Hepatocyte (in vitro differentiated cells): ENCODE data around the gene MRTFA. TPM values are rescaled to one million over a fixed set of nuclear protein-coding genes. Genes with fewer than 3 reads are reported as not detected.

Experiments
- DNase-seq: peaks from one replicate; pipeline ENCODE4 v3.0.0-alpha.2; 2016; ENCODE audit warnings: low spot score
- H2AFZ ChIP-seq: fragments of 200-600 bp; sonication (generic); 2 replicates; pipeline ENCODE4 v1.6.0; 2016; ENCODE audit warnings: antibody characterized with exemption, mild to moderate bottlenecking
- H3K27ac ChIP-seq: fragments of 200-600 bp; sonication (generic); 2 replicates; pipeline ENCODE4 v1.5.1; 2016; ENCODE audit warnings: mild to moderate bottlenecking
- H3K27me3 ChIP-seq: fragments of 200-600 bp; sonication (generic); 2 replicates; pipeline ENCODE4 v1.6.1; 2016
- H3K36me3 ChIP-seq: fragments of 200-600 bp; sonication (generic); replicated peaks from 2 replicates; pipeline ENCODE4 v1.5.1; 2016; ENCODE audit warnings: low read depth; ENCODE audit not compliant: insufficient read depth
- H3K4me1 ChIP-seq: fragments of 200-600 bp; sonication (generic); 2 replicates; pipeline ENCODE4 v1.5.1; 2016; ENCODE audit warnings: mild to moderate bottlenecking, moderate library complexity; ENCODE audit not compliant: insufficient read depth
- H3K4me2 ChIP-seq: fragments of 200-600 bp; sonication (generic); 2 replicates; pipeline ENCODE4 v1.6.0; 2016
- H3K4me3 ChIP-seq: fragments of 200-600 bp; sonication (generic); 2 replicates; pipeline ENCODE4 v1.5.1; 2016; ENCODE audit warnings: mild to moderate bottlenecking
- H3K79me2 ChIP-seq: fragments of 200-600 bp; sonication (generic); 2 replicates; pipeline ENCODE4 v1.6.0; 2017; ENCODE audit warnings: mild to moderate bottlenecking
- H3K9me2 ChIP-seq: fragments of 200-600 bp; sonication (generic); replicated peaks from 2 replicates; pipeline ENCODE4 v1.6.0; 2017; ENCODE audit warnings: mild to moderate bottlenecking; ENCODE audit not compliant: insufficient read depth
- H3K9me3 ChIP-seq: fragments of 200-600 bp; sonication (generic); 2 replicates; pipeline ENCODE4 v1.5.1; 2016; ENCODE audit warnings: low read depth, mild to moderate bottlenecking
- H4K20me1 ChIP-seq: fragments of 200-600 bp; sonication (generic); 2 replicates; pipeline ENCODE4 v1.6.0; 2016; ENCODE audit warnings: mild to moderate bottlenecking; ENCODE audit not compliant: insufficient read depth, poor library complexity, severe bottlenecking
- EZH2 ChIP-seq: fragments of 200-600 bp; sonication (generic); IDR thresholded peaks from 2 replicates; pipeline ENCODE4 v1.6.1; 2016; ENCODE audit warnings: antibody characterized with exemption, mild to moderate bottlenecking, borderline replicate concordance
- EZH2phosphoT487 ChIP-seq: fragments of 200-600 bp; sonication (generic); IDR thresholded peaks from one replicate; pipeline ENCODE4 v1.6.1; 2018; ENCODE audit warnings: antibody characterized with exemption, mild to moderate bottlenecking, low read depth, moderate library complexity; ENCODE audit not compliant: unreplicated experiment, severe bottlenecking
- WGBS: methylation state at CpG from one replicate; pipeline ENCODE4 v1.1.6; 2016; ENCODE audit warnings: low lambda C conversion rate; ENCODE audit errors: missing lambda C conversion rate; 5-methylcytosine and 5-hydroxymethylcytosine counted together
- polyA plus RNA-seq: library from polyadenylated mRNA; unstranded; fragments of >200 nt; fragmentation: Nextera tagmentation; extraction: Ambion mirVana; gene quantifications from 2 replicates; pipeline ENCODE4 v1.2.1, GENCODE V29; 2016
- total RNA-seq: library from RNA; depleted of rRNA; stranded (reverse); fragments of >200 nt; gene quantifications from 2 replicates; pipeline ENCODE4 v1.2.3, GENCODE V29; 2014
- TF ChIP-seq, protein P1 (sequence below): fragments of 200-600 bp; sonication (generic); IDR thresholded peaks from 2 replicates; pipeline ENCODE4 v1.5.1; 2016; ENCODE audit warnings: antibody characterized with exemption, mild to moderate bottlenecking; ENCODE audit not compliant: poor library complexity

Gene MRTFA
- total and polyA plus RNA-seq, 2 experiments from 2014 or later, result 19.0 to 29.7 TPM

DNA sequence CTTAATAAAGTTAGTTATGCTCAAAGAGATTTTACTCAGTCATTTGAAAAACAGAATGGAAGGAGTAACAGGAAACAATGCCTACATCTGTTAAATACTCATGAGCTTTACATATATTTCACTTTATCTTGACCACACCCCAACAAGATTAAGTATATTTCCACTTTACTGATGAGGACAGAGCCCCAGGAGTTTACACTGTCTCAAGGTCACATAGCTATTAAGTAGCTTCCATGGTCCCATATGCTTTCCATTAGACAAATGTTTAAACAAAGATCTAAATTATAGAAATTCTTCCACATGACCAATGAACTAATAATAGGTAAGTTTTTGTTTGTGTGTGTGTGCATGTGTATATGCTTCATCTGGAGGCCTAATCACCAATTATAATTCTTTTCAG lies 30.2 kb downstream of the MRTFA start:
- H4K20me1 ChIP-seq, result peaks cover 13% of the 10 kb centered on the region

DNA sequence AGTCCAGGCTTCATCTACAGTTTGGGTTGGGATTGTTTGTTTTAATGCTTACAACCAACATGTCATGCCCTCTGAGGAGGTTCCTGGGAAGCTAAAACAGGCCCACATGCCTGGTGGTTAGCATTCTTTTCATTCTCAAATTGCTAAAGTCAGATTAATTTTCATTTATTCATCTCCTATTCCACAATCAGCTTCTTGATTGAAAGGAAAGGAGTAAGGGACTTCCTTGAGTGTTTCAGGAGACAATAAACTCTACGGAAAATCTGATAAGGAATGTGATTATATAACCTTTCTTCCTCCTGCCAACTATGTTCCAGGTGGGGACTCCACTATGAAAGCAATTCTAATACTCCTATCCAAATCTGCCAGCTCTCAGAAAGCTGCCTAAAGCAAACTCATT lies 30.8 kb downstream of the MRTFA start:
- Histone ChIP-seq H3K9me3 (no peaks in the 10 kb centered on the region), H3K27me3 (no peaks in the 10 kb centered on the region), H3K27ac (peak overlapping the region; percentile 24), H3K4me1 (peaks cover 32% of the 10 kb centered on the region), H3K79me2 (peaks cover 97% of the 10 kb centered on the region), H2AFZ (no peak overlapping the region), H3K4me3 (no peak overlapping the region), H3K4me2 (peak overlapping the region; percentile 21), H3K36me3 (no peaks in the 10 kb centered on the region), H4K20me1 (peaks cover 8% of the 10 kb centered on the region), H3K9me2 (no peaks in the 10 kb centered on the region)
- TF ChIP-seq EZH2 (no peak), EZH2phosphoT487 (no peak)
- TF ChIP-seq, protein P1, sequence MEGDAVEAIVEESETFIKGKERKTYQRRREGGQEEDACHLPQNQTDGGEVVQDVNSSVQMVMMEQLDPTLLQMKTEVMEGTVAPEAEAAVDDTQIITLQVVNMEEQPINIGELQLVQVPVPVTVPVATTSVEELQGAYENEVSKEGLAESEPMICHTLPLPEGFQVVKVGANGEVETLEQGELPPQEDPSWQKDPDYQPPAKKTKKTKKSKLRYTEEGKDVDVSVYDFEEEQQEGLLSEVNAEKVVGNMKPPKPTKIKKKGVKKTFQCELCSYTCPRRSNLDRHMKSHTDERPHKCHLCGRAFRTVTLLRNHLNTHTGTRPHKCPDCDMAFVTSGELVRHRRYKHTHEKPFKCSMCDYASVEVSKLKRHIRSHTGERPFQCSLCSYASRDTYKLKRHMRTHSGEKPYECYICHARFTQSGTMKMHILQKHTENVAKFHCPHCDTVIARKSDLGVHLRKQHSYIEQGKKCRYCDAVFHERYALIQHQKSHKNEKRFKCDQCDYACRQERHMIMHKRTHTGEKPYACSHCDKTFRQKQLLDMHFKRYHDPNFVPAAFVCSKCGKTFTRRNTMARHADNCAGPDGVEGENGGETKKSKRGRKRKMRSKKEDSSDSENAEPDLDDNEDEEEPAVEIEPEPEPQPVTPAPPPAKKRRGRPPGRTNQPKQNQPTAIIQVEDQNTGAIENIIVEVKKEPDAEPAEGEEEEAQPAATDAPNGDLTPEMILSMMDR, result no peak
- no peak for DNase-seq
- 17% methylated on average over 1 of the region's 1 CpG for WGBS

More for the DNA sequence above, 30.2 kb downstream of the MRTFA start:
- TF ChIP-seq, protein P1, result no peak
- TF ChIP-seq EZH2, result no peak
- no peak overlapping the region for H2AFZ ChIP-seq
- H3K4me1 ChIP-seq, result peaks cover 32% of the 10 kb centered on the region
- H3K27me3 ChIP-seq, result no peaks in the 10 kb centered on the region
- no peak overlapping the region for H3K4me3 ChIP-seq
- H3K36me3 ChIP-seq, result no peaks in the 10 kb centered on the region
- peak overlapping the region; percentile 21 for H3K4me2 ChIP-seq
- peak overlapping the region; percentile 24 for H3K27ac ChIP-seq
- DNase-seq, result no peak
- no peaks in the 10 kb centered on the region for H3K9me3 ChIP-seq
- H3K9me2 ChIP-seq, result no peaks in the 10 kb centered on the region
- H3K79me2 ChIP-seq, result peaks cover 97% of the 10 kb centered on the region

DNA sequence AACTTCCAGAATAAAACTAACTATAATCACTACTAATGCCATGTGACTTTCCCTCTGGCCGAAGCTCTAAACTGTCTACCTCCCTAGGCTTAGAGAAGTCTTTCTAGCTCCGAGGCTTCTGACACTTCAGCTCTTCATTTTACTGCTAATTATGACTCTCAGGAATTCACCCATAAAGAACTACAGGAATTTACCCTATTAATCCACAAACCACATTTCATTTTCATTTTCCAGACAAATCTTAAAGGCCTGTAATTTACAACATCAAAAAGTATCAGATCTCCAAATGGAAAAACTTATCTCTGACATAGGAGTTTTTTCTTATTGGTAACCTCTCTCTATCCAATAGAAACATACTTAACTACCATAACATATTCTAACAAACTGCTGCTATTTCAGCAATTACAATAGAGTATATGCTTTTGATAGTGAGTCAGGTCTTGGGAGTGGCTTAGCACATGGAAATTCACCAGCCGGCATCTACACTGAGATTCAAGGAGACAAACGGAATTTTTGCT lies 33.4 kb downstream of the MRTFA start:
- DNase-seq, result peak; percentile 11
- no peaks in the 10 kb centered on the region for H3K9me3 ChIP-seq
- H3K4me2 ChIP-seq, result peak overlapping the region; percentile 6
- H3K4me1 ChIP-seq, result peaks cover 33% of the 10 kb centered on the region
- H3K79me2 ChIP-seq, result peaks cover 97% of the 10 kb centered on the region
- no peak overlapping the region for H2AFZ ChIP-seq
- peak overlapping the region; percentile 12 for H3K27ac ChIP-seq
- no peaks in the 10 kb centered on the region for H3K27me3 ChIP-seq
- H4K20me1 ChIP-seq, result peaks cover 8% of the 10 kb centered on the region
- TF ChIP-seq EZH2phosphoT487 (no peak), EZH2 (no peak)
- TF ChIP-seq, protein P1, result no peak
- no peaks in the 10 kb centered on the region for H3K36me3 ChIP-seq
- H3K4me3 ChIP-seq, result no peak overlapping the region
- no peaks in the 10 kb centered on the region for H3K9me2 ChIP-seq
- 53% methylated on average over 4 of the region's 4 CpGs for WGBS

DNA sequence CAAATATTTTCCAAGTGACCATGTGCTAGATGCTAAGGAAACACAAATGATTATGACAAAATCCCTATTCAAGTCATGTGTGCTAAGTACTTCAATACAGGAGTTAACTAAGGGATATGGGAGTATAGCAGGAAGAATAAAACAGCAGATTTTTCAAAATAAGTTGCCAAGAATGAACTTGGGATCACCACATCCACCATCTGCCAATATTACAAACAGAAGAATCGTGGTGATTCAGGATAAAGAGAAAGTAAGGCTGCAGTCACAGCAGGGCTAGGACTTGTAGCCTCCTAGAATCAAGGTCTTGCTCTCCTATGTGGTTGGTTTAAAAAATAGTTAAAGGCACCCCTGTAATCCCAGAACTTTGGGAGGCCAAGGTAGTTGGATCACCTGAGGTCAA lies 34.3 kb downstream of the MRTFA start:
- Histone ChIP-seq H3K36me3 (no peaks in the 10 kb centered on the region), H3K9me3 (no peaks in the 10 kb centered on the region), H3K9me2 (no peaks in the 10 kb centered on the region), H3K79me2 (peaks cover 97% of the 10 kb centered on the region), H2AFZ (no peak overlapping the region), H3K4me2 (no peak overlapping the region), H3K27ac (no peak overlapping the region), H4K20me1 (peaks cover 8% of the 10 kb centered on the region), H3K27me3 (no peaks in the 10 kb centered on the region), H3K4me3 (no peak overlapping the region), H3K4me1 (peaks cover 42% of the 10 kb centered on the region)
- no peak for TF ChIP-seq EZH2phosphoT487
- no peak for TF ChIP-seq EZH2
- TF ChIP-seq, protein P1, result no peak
- DNase-seq, result no peak
- WGBS, result 100% methylated on average over 1 of the region's 1 CpG
